ENCODE measurements around the gene IL36B. TPM values are rescaled to one million over a fixed set of nuclear protein-coding genes. Genes with fewer than 3 reads are reported as not detected.

IL36B gene
- polyA plus RNA-seq, 1 experiment: not detected

DNA sequence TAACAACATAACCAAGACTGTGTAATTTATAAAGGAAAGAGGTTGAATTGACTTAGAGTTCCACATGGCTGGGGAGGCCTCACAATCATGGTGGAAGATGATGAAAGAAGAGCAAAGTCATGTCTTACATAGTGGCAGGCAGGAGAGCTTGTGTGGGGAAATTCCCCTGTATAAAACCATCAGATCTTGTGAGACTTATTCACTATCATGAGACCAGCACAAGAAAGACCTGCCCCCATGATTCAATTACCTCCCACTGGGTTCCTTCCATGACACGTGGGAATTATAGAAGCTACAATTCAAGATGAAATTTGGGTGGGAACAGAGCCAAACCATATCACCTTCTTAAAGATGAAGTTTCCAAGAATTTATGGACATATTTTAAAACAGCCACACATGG is 3.9 kb upstream of the IL36B start:
- Histone ChIP-seq H3K4me3 (ENCODE audit: low read depth, low read length) (no peak overlapping the region), H3K9me3 (ENCODE audit: control insufficient read depth, insufficient read depth, low read length) (no peaks in the 10 kb centered on the region; the same call in 1 of the 2 replicates), H3K27me3 (ENCODE audit: control insufficient read depth, insufficient read depth, low read length) (no peaks in the 10 kb centered on the region), H3K27ac (ENCODE audit: low read depth, low read length) (no peak overlapping the region)
- ChIA-PET CTCF (no interaction called here), POLR2A (no interaction called here)
- DNase-seq (ENCODE audit: low read depth, low spot score): no peak
- TF ChIP-seq, protein P1, sequence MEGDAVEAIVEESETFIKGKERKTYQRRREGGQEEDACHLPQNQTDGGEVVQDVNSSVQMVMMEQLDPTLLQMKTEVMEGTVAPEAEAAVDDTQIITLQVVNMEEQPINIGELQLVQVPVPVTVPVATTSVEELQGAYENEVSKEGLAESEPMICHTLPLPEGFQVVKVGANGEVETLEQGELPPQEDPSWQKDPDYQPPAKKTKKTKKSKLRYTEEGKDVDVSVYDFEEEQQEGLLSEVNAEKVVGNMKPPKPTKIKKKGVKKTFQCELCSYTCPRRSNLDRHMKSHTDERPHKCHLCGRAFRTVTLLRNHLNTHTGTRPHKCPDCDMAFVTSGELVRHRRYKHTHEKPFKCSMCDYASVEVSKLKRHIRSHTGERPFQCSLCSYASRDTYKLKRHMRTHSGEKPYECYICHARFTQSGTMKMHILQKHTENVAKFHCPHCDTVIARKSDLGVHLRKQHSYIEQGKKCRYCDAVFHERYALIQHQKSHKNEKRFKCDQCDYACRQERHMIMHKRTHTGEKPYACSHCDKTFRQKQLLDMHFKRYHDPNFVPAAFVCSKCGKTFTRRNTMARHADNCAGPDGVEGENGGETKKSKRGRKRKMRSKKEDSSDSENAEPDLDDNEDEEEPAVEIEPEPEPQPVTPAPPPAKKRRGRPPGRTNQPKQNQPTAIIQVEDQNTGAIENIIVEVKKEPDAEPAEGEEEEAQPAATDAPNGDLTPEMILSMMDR (IDR thresholded peaks at IDR 0.05; ENCODE audit: low read depth, low read length): no peak

DNA sequence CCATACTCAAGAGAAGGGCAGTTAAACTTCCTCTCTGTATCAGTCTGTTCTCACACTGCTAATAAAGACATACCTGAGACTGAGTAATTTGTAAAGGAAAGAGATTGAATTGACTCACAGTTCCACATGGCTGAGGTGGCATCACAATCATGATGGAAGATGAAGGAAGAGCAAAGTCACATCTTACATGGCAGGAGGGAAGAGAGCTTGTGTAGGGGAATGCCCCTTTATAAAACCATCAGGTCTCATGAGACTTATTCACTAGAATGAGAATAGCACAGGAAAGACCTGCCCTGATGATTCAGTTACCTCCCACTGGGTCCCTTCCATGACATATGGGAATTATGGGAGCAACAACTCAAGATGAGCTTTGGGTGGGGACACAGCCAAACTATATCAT is 1.4 kb upstream of the IL36B start:
- POLR2A ChIA-PET: no interaction called here
- CTCF ChIA-PET: no interaction called here

DNA sequence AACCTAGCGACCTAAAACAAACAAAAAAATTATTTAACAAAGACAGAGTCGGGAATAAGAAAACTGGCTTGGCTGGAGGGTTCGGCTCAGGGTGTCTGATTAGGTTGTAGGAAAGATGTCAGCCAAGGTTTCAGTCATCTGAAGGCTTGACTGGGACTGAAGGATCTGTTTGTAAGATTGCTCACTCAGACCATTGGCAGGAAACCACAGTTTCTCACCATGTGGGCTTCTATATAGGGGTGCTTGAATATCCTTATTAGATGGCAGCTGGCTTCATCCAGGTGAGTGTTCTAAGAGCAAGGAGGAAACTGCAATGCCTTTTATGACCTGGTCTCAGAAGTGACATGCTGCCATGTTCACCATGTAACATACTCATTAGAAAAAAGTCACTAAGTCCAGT is 999 bp upstream of the IL36B start:
- no peak overlapping the region for H3K27ac ChIP-seq (ENCODE audit: low read depth, low read length)
- no peaks in the 10 kb centered on the region for H3K27me3 ChIP-seq (ENCODE audit: control insufficient read depth, insufficient read depth, low read length)
- peaks cover 4% of the 10 kb centered on the region for H3K9me3 ChIP-seq (ENCODE audit: control insufficient read depth, insufficient read depth, low read length)
- no peak for DNase-seq (ENCODE audit: low read depth, low spot score)
- ChIA-PET POLR2A (no interaction called here), CTCF (no interaction called here)
- H3K4me3 ChIP-seq (ENCODE audit: low read depth, low read length): no peak overlapping the region
- TF ChIP-seq, protein P1 (IDR thresholded peaks at IDR 0.05; ENCODE audit: low read depth, low read length): no peak

More for the DNA sequence above, 1.4 kb upstream of the IL36B start:
- DNase-seq (ENCODE audit: low read depth, low spot score): no peak
- H3K9me3 ChIP-seq (ENCODE audit: control insufficient read depth, insufficient read depth, low read length): peaks cover 4% of the 10 kb centered on the region
- no peak overlapping the region for H3K4me3 ChIP-seq (ENCODE audit: low read depth, low read length)
- TF ChIP-seq, protein P1 (IDR thresholded peaks at IDR 0.05; ENCODE audit: low read depth, low read length): no peak
- no peaks in the 10 kb centered on the region for H3K27me3 ChIP-seq (ENCODE audit: control insufficient read depth, insufficient read depth, low read length)
- no peak overlapping the region for H3K27ac ChIP-seq (ENCODE audit: low read depth, low read length)

DNA sequence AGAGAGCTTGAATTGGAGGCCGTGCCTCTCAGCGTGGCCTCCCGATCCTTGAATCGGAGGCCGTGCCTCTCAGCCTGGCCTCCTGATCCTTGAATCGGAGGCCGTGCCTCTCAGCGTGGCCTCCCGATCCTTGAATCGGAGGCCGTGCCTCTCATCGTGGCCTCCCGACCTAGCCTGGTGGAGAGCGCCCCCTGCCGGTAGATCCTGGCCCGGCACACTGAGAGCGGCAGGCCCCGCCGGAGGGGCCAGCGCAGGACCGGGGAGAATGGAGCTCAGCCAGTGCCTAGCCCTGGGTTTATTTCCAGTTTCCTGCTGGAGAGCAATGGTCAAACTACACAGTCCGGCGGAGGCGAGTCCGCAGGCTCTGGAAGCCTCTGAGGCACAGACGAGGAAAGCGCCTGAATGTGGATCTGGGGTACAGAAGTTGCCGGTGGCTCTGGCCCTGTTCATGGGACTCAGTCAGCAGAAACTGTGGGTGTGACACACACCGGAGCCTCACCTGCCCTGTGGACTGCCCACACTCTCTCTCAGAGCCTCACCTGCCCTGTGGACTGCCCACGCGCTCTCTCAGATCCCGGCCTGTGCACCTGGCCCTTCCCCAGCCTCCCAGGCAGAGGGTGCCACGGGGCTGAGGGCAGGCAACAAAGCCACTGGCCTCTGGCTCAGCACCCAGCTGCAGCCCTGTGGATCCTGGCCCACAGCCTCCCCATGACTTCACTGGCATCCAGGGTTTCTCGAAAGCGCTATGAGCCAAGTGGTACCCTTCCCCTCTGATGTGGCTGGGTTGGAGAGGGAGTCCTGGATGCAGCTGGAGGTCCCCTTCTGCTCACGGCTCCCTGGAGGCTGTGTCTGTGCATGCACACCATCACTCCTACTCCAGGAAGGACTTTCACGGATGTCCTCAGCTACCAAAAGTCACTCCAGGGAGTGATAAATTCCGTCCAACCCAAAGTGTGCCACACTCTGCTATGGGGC is 1.5 kb downstream of the IL36B start:
- Histone ChIP-seq H3K9me3 (ENCODE audit: control insufficient read depth, insufficient read depth, low read length) (peaks cover 4% of the 10 kb centered on the region), H3K27ac (ENCODE audit: low read depth, low read length) (no peak overlapping the region), H3K27me3 (ENCODE audit: control insufficient read depth, insufficient read depth, low read length) (no peaks in the 10 kb centered on the region), H3K4me3 (ENCODE audit: low read depth, low read length) (no peak overlapping the region)
- TF ChIP-seq, protein P1 (IDR thresholded peaks at IDR 0.05; ENCODE audit: low read depth, low read length): no peak
- ChIA-PET CTCF (interaction anchor here (0.7 kb wide), 1 partner anchor 17 kb away, joined by 3 read pairs; no protein-coding TSS in a partner anchor), POLR2A (no interaction called here)
- no peak for DNase-seq (ENCODE audit: low read depth, low spot score)

DNA sequence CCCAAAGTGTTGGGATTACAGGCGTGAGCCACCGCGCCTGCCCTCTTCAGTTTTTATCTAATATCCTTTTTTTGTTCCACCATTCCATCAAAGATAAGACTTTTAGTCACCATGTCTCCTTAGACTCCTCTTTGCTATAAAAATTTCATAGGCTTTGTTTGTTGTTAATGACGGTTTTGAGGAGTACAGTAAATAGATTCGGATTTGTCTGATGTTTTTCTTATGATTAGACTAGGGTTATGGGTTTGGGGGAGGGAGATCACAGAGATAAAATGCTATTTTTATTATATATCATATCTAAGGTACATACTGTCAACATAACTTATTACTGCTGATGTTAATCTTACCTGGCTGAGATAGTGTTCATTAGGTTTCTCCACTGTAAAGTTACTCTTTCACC is 6.2 kb downstream of the IL36B start:
- ChIA-PET CTCF (no interaction called here), POLR2A (no interaction called here)

More for the DNA sequence above, 6.2 kb downstream of the IL36B start:
- no peaks in the 10 kb centered on the region for H3K27me3 ChIP-seq (ENCODE audit: control insufficient read depth, insufficient read depth, low read length)
- no peak for DNase-seq (ENCODE audit: low read depth, low spot score)
- peaks cover 4% of the 10 kb centered on the region; the same call in 1 of the 2 replicates for H3K9me3 ChIP-seq (ENCODE audit: control insufficient read depth, insufficient read depth, low read length)
- TF ChIP-seq, protein P1 (IDR thresholded peaks at IDR 0.05; ENCODE audit: low read depth, low read length): no peak
- no peak overlapping the region for H3K27ac ChIP-seq (ENCODE audit: low read depth, low read length)
- no peak overlapping the region for H3K4me3 ChIP-seq (ENCODE audit: low read depth, low read length)
